CD4-positive, alpha-beta T cell treated with Interleukin-15 for 1 hour (primary cell): ENCODE measurements around the gene GSTA5.
"Not testable (repeated sequence)": the region's sequence is repeated elsewhere in the genome, so short reads cannot be mapped to it uniquely, and the experiment has no call there.

Experiments
- DNase-seq: peaks from one replicate; pipeline ENCODE4 v3.0.0-alpha.2; 2020

Gene GSTA5

DNA sequence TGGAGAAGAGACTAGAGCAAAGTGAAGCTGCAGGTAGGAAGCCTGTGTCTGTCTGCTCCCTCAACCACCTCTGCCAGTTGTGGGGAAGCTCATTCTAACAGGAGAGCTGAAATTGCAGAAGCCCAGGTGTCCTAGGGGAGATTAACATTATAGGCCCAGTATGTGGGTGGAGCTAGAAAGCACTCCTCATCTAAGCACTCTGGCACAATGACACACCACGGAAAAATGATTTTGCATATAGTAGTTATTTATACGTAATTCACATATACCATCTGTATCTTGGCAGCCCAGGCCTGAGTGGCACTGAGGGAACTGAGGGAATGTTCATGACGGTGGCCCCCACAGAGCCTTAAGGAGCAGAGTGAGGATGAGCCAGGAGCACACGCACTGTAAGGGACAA is 9.7 kb downstream of the GSTA5 start:
- DNase-seq, result not testable (repeated sequence)

DNA sequence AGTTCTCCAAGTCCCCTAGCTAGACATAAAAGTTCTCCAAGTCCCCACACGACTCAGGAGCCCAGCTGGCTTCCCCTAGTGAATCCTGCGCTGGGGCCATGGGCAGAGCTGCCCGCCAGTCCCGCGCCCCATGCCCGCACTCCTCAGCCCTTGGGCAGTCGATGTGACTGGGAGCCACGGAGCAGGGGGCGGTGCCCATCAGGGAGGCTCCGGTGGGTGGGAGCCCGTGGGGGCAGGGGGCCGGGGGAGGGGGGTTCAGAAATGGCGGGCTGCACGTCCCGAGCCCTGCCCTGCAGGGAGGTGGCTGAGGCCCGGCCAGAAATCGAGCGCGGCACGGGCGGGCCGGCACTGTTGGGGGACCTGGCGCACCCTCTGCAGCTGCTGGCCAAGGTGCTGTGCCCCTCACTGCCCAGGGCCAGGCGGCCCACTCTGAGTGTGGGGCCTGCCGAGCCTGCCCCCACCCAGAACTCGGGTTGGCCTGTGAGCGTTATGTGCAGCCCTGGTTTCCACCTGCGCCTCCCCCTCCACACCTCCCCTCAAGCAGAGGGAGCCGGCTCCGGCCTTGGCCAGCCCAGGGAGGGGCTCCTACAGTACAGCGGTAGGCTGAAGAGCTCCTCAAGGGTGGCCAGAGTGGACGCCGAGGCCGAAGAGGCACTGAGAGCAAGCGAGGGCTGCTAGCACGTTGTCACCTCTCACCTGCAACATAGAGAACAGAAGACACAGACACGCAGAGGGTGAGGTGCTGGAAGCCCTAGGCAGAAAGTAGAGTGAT is 11.4 kb downstream of the GSTA5 start:
- no peak for DNase-seq

DNA sequence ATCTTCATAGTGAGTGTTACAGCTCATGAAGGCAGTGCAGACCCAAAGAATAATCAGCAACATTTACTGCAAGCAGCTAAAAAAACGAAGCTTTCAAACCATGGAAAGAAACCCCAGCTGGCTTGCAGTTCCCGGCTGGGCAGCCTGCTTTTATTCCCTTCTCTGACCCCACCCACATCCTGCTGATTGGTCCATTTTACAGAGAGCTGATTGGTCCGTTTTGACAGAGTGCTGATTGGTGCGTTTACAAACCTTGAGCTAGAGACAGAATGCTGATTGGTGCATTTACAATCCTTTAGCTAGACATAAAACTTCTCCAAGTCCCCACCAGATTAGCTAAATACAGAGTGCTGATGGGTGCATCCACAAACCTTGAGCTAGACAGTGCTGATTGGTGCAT is 12.0 kb downstream of the GSTA5 start:
- not testable (repeated sequence) for DNase-seq

DNA sequence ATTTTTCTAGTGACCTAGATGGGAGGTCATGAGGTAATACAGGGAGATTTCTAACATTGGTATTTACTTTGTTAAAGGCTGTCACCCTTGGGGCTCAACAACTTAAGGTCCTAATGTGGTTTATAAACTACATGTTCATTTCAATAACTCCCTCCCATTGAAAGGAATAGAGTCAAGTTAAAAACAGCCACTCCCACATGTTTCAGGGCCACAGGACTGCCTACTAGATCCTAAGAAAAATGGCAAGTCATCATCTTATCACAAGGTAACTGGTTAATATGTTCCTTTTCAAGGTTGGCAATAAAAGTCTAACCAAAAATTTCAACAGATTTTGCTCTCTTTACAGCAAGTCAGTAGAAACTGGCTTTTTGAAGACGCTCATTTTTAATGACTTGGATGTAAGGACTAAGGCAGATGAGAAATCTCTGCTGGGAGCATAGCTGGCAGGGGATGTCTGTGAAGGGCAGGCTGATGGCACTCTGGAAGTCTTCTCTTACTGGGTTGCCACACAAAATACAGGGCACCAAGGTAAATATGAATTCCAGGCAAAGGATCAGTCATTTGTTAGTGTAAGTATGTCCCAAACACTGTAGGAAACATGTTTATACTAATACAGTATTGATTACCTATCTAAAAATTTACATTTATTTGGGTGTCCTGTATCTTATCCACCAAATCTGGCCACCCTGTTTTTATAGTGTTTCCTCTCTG is 13.4 kb downstream of the GSTA5 start:
- DNase-seq, result not testable (repeated sequence)

DNA sequence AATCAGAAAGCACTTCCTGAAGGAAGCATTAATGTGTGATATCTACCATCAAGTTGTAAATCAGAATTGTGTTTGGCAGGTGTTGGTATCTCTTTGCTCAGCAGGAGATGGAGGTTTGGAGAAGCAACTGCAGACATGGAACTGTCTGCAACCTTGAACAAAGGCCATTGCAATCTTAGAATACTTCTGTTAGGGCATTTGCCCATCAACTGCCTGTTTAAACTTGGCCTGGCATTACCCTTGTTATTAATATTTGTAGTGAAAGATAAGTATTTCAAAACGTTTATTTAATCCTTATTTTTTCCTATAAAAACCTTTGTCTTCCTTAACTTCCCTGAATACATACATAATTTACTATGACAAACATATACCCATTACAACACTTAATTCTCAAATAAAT is 14.1 kb downstream of the GSTA5 start:
- no peak for DNase-seq

DNA sequence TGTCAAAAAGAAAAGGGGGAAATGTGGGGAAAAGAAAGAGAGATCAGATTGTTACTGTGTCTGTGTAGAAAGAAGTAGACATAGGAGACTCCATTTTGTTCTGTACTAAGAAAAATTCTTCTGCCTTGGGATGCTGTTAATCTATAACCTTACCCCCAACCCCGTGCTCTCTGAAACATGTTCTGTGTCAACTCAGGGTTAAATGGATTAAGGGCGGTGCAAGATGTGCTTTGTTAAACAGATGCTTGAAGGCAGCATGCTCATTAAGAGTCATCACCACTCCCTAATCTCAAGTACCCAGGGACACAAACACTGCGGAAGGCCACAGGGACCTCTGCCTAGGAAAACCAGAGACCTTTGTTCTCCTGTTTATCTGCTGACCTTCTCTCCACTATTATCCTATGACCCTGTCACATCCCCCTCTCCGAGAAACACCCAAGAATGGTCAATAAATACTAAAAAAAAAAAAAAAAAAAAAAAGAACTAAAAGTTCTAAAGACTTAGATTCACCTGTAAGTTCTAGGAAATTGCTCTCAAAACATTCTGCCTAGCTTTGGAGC is 14.6 kb downstream of the GSTA5 start:
- not testable (repeated sequence) for DNase-seq

DNA sequence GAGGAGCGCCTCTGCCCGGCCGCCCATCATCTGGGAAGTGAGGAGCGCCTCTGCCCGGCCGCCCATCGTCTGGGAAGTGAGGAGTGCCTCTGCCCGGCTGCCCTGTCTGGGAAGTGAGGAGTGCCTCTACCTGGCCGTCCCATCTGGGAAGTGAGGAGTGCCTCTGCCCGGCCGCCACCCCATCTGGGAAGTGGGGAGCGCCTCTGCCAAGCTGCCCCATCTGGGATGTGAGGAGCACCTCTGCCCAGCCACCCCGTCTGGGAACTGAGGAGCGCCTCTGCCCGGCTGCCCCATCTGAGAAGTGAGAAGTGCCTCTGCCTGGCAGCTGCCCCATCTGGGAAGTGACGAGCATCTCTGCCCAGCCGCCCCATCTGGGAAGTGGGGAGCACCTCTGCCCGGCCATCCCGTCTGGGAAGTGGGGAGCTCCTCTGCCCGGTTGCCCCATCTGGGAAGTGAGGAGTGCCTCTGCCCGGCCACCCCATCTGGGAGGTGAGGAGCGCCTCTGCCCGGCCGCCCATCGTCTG is 15.3 kb downstream of the GSTA5 start:
- DNase-seq, result not testable (repeated sequence)

DNA sequence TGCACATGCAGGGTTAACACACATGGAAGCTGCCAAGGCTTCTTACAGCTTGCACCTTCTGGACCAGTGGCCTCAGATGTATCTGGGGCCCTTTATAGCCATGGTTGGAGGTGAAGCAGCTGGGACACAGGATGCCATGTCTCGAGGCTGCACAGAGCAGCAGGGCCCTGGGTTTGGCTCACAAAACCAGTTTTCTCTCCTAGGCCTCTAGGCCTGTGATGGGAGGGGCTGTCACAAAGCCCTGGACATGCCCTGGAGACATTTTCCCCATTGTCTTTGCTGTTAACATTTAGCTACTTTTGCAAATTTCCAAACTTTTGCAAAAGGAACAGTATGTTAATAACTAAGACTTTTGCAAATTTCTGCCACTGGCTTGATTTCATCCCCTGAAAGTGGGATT is 18.8 kb downstream of the GSTA5 start:
- DNase-seq, result no peak

DNA sequence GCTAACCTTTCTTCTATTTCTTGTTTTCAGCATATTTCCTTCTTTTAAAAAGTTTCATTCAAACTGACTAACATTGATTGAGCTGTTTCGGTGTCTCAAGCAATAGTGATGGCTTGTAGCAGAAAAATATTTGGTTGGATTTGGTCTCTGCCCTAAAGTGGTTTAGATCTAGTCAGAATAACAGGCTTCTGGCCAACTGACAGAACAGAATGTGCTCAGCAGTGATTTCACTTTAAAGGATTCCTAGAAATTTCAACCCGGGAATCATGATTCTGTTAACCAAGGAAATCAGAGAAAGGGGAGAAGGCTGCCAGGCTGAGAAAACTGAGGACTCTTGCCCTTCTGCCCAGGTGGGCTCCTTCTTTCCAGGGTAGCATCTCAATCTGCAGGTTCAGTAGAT is 20.4 kb downstream of the GSTA5 start:
- DNase-seq, result no peak

DNA sequence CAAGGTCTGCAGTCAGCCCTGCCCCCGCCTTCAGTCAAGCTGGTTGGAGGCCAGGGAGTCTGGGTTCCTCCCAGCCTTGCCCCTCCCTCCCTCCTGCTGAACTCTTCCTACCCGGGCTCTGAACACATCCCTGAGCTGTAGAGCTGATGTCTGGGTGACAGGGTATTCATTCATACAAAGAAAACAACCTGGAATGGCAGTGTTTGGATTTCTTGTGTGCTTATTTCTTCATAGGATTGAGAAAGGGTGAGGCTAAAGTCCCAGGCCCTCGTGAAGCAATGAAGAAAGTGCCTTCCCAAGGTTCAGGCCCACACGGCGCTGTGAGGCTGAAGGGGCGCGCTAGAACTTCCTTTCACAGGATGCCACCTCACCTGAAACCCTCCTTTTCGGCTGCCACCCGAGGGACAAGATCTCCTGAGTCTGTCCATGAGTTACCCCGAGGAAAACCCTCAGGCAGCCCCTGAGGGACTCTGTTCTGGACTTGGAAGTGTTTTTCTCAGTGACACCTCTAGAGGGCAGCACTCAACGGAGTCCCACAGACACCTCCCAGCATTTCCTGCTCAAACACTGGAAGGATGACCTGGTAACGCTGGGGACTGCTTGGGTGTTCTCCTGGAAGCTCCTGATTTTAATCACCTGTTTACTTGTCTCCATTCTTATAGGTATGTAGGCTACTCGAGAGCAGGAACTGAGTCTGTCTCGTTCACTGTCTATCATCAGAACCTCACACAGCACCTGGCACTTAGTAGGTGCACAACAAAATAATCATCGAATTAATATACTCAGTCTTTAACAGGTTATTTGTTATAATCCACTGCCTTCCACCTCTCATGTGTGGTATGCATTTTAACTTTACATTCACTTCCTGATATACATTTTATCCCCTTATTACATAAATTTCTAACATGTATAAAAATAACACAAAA is 25.2 kb downstream of the GSTA5 start:
- DNase-seq, result no peak

DNA sequence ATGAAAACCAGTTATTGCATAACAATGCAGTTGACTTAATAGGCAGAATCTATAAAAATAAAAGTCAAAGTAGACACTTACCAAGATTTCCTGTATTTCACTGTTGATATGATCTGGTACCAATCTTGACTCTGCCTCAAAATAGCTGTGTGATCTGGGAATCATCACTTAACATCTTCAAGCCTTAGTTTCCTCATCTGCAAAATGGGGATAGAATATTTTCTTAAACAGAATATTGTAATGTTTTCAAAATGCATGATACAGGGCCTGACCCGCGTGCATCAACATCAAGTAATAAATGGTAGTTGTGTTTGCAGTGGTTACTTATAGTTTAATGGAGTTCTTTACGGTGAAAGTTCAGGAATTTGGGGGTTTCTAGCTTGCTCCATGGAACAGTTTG is 26.1 kb downstream of the GSTA5 start:
- DNase-seq, result not testable (repeated sequence)

DNA sequence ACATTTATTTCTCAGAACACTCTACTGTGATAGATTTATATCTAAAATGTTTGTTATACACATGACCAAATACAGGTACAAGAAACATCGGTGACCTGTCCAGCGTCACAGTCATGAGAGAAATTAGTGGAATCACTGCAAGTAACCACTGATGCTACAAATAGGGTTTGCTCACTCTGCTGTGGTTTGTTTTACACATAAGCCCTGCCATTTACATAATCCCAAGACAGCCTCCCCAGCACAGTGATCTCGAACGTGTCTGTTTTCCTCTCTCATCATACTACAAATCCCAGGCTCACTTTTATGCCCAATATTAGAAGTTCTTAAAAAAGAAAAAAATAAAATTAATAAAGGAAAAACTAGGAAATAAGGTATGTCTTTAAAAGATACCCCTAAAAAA is 30.8 kb downstream of the GSTA5 start:
- DNase-seq, result not testable (repeated sequence)

DNA sequence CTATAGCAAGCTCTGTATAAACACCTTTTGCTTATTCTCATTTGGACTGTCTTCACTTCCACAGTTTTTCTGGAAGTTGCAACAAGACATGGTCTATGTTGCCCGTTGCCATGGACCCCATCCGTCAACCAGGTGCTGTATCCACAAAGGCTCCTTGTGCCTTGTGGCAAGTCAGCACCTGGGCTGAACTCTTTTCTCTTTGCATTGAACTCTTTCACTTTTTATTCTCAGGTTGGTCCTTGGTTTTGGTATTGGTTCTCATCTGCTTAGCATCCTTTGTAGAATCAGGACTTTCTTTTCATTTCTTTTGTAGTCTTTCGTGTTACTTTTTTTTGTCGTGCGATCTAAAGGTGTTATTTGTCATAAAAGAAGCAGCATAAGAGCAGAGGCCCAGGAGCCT is 32.0 kb downstream of the GSTA5 start:
- DNase-seq, result no peak

DNA sequence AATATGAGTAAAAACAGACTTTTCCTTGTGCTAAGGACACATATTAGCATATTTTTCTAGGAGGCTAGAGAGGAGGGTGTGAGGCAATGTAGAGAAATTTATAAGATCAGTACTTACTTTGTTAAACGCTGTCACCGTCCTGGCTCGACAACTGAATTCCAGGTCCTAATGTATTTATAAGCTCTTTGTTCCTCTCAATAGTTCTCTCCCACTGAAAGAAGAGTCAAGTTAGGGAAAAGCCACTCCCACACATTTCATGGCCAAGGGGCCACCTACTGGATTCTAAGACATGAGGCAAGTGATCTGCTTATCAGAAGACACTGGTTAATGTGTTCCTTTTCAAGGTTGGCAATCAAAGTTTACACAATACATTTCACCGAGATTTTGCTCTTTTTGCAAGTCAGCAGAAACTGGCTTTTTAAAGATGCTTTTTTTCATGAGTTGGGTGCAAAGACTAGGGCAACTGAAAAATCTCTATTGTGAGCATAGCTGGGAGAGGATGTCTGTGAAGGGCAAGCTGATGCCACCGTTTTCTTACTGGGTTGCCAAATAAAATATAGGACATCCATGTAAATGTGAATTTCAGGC is 36.9 kb downstream of the GSTA5 start, which contains the start of gene GSTA1:
Gene GSTA1 (minus strand): TSS at position 149 of the 588 bp plus-strand sequence. CDS start 4,549 bp downstream, outside the sequence.
- not testable (repeated sequence) for DNase-seq

DNA sequence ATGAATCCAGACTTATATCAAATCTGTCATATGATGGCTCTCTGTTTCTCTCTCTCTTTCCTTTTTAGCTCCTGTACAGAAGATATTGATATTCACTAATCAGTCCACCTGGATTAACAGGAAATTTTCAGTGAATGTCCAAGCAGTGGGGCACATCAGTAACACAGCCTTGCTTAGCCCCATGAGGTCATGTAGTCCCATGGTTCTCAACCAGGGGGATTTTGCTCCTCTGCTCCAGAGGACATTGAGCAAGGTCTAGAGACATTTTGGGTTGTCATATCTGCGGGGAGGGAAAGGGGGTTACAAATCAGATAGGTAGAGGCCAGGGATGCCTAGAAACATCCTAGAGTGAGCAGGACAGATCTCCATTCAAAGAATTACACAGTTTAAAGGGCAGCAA is 37.8 kb downstream of the GSTA5 start:
- no peak for DNase-seq

DNA sequence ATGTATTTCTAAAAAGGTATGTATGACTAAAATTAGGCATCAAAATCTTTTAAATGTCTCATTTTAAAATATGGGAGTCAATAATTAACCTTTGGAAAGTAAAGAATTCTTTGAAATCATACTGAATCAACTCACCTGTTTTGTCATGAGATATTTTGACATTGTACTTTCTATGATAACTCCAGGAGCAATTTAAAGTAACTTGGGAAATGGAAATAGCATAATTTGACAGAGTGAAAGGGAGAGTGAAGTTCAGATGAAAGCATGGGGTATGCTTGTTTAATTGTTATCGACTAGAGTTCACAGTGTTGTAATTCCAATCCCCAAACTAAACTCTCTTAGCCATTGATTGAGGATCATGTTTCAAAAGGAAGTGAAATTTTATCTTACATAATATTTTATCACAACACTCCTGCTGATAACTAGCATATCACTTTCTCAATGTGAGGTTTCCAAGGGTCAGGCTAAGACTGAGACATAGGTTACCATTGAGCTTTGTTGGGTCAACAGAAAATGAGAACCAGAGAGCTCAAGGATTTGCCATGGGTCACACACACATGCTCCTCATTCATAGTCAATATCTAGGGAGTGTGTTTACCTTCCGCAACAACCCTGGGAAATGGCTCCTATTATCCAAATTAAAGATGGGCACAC is 39.3 kb downstream of the GSTA5 start:
- DNase-seq, result no peak

DNA sequence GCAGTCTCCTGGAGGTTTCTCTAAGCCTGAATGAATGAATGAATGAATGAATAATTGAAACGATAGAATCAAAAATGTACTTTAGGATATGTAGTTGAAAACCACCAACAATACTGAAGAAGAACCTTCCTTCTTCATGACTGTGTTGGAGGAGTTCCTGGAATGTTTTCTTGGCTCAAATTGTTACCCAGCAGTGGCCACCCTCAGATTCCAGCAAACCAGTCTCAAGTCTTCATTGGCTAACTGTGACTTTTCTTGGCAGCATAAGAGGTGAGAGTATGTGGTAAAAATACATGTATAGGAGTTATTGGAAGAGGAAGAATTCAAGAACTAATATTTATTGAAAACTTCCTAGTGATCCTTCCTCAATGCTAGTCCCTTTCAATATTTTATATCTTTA is 41.3 kb downstream of the GSTA5 start:
- not testable (repeated sequence) for DNase-seq

DNA sequence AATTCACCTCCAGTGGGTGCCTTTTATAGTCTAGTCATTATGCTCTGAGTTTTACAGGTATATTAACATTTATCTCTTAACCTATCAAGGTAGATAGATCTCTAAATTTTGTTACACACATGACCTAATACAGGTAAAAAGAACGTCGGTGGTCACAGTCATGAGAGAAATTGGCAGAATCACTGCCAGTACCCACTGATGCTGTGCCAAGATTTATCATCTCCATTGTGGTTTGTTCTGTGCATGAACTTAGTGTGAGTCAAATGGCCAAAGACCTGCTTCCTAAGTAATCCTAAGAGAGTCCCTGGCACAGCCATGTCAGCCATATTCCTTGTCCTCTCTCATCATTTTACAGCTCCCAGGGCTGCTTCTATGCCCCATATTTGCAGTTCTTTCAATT is 46.2 kb downstream of the GSTA5 start:
- not testable (repeated sequence) for DNase-seq

DNA sequence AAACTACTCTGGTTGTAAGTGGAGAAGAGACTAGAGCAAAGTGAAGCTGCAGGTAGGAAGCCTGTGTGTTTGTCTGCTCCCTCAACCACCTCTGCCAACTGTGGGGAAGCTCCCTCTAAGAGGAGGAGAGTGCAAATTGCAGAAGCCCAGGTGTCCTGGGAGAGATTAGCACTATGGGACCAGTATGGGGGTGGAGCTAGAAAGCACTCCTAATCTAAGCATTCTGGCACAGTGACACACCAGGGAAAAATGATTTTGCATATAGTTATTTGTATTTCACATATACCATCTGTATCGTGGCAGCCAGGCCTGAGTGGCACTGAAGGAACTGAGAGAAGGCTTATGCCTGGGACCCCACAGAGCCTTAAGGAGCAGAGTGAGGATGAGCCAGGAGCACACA is 49.8 kb downstream of the GSTA5 start:
- no peak for DNase-seq

DNA sequence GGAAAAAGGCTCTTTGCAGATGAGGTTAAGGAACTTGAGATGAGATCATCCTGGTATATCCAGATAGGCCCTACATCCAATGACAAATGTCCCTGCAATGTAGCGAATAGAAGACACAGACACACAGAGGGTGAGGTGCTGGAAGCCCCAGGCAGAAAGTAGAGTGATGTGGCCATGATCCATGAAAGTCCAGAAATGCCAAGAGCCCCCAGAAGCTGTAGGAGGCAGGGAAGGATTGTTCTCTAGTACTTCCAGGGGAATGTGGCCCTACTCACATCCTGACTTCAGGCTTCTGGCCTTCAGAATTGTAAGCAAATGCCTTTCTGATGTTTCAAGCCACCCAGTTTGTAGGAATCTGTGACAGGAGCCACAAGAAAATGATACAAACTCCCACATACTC is 51.0 kb downstream of the GSTA5 start:
- not testable (repeated sequence) for DNase-seq

DNA sequence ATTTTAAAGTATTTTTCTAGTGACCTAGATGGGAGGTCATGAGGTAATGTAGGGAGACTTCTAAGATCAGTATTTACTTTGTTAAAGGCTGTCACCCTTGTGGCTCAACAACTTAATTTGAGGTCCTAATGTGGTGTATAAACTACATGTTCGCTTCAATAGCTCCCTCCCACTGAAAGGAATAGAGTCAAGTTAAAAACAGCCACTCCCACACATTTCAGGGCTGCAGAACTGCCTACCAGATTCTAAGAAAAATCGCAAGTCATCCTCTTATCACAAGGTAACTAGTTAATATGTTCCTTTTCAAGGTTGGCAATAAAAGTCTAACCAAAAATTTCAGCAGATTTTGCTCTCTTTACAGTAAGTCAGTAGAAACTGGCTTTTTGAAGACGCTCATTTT is 52.1 kb downstream of the GSTA5 start:
- no peak for DNase-seq

DNA sequence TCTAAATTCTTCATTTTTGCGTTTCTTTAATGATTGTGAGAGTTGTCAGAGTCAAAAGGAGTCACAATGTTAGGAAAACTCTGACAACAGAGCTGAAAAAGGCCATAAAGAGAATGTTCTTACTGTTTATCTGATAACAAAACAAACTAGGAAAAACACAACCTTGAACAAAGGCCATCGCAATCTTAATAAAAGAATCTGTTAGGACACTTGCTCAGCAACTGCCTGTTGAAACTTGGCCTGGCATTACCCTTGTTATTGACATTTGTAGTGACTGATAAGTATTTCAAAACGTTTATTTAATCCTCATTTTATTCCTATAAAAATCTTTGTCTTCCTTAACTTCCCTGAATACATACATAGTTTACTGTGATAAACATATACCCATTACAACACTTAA is 52.7 kb downstream of the GSTA5 start:
- no peak for DNase-seq
